ENCODE results near the gene POLR2F. TPM values are rescaled to one million over a fixed set of nuclear protein-coding genes. Genes with fewer than 3 reads are reported as not detected.

POLR2F gene
- total RNA-seq, 2 experiments from 2014 or later = 20.2 to 21.1 TPM

GRCh38 chr22:38009000-38009806 lies 55.7 kb downstream of the POLR2F start:
- H3K27ac ChIP-seq (ENCODE audit: low read depth in 1 of 2, low read length in 2 of 2) = no peak overlapping the region
- ATAC-seq (ENCODE audit: poor library complexity) = no peak
- H3K9me3 Mint-ChIP-seq = no peaks in the 10 kb centered on the region
- ChIA-PET POLR2A (no interaction called here), CTCF (no interaction called here)
- intact Hi-C loops (cut with DNase I, micrococcal nuclease) = no loop called here
- H3K9me3 ChIP-seq (ENCODE audit: control insufficient read depth in 1 of 2, insufficient read depth in 1 of 2, low read length in 2 of 2) = no peaks in the 10 kb centered on the region
- H3K27ac Mint-ChIP-seq = no peak overlapping the region
- no peaks in the 10 kb centered on the region for H3K27me3 ChIP-seq (ENCODE audit: control insufficient read depth in 1 of 2, insufficient read depth in 2 of 2, low read length in 2 of 2)
- H3K36me3 Mint-ChIP-seq (ENCODE audit: low read depth) = no peaks in the 10 kb centered on the region
- no peak overlapping the region for H3K4me3 ChIP-seq (ENCODE audit: low read length)
- no peak for TF ChIP-seq CTCF (IDR thresholded peaks at IDR 0.05)
- no peaks in the 10 kb centered on the region for H3K4me1 Mint-ChIP-seq (ENCODE audit: low read depth)
- no peak overlapping the region for H3K4me3 Mint-ChIP-seq
- peak in 1 of 14 experiments; percentile 31 for DNase-seq
- H3K27me3 Mint-ChIP-seq = no peaks in the 10 kb centered on the region
- H3K4me1 ChIP-seq (ENCODE audit: insufficient read depth, low read length) = no peaks in the 10 kb centered on the region
- no peaks in the 10 kb centered on the region for H3K36me3 ChIP-seq (ENCODE audit: insufficient read depth, low read length)

GRCh38 chr22:38012604-38013072 lies 59.1 kb downstream of the POLR2F start:
- DNase-seq (no peak), ATAC-seq (ENCODE audit: poor library complexity) (no peak)
- H3K4me3 Mint-ChIP-seq = no peak overlapping the region
- TF ChIP-seq CTCF (IDR thresholded peaks at IDR 0.05) = no peak
- Histone ChIP-seq H3K4me3 (ENCODE audit: low read length) (no peak overlapping the region), H3K9me3 (ENCODE audit: control insufficient read depth in 1 of 2, insufficient read depth in 1 of 2, low read length in 2 of 2) (no peaks in the 10 kb centered on the region), H3K36me3 (ENCODE audit: insufficient read depth, low read length) (no peaks in the 10 kb centered on the region), H3K27me3 (ENCODE audit: control insufficient read depth in 1 of 2, insufficient read depth in 2 of 2, low read length in 2 of 2) (no peaks in the 10 kb centered on the region), H3K4me1 (ENCODE audit: insufficient read depth, low read length) (no peaks in the 10 kb centered on the region), H3K27ac (ENCODE audit: low read depth in 1 of 2, low read length in 2 of 2) (no peak overlapping the region)
- H3K9me3 Mint-ChIP-seq = no peaks in the 10 kb centered on the region
- ChIA-PET CTCF (interaction anchor here (0.7 kb wide), 1 partner anchor 190 kb away, joined by 3 read pairs; no protein-coding TSS in a partner anchor), POLR2A (no interaction called here)
- no peaks in the 10 kb centered on the region for H3K4me1 Mint-ChIP-seq (ENCODE audit: low read depth)
- H3K36me3 Mint-ChIP-seq (ENCODE audit: low read depth) = no peaks in the 10 kb centered on the region
- no peaks in the 10 kb centered on the region for H3K27me3 Mint-ChIP-seq
- intact Hi-C loops (cut with DNase I, micrococcal nuclease) = no loop called here
- no peak overlapping the region for H3K27ac Mint-ChIP-seq

- Histone ChIP-seq H3K4me1 (ENCODE audit: insufficient read depth, low read length) (no peaks in the 10 kb centered on the region), H3K4me3 (ENCODE audit: low read length) (no peak overlapping the region), H3K27ac (ENCODE audit: low read depth in 1 of 2, low read length in 2 of 2) (no peak overlapping the region), H3K9me3 (ENCODE audit: control insufficient read depth in 1 of 2, insufficient read depth in 1 of 2, low read length in 2 of 2) (no peaks in the 10 kb centered on the region), H3K36me3 (ENCODE audit: insufficient read depth, low read length) (no peaks in the 10 kb centered on the region), H3K27me3 (ENCODE audit: control insufficient read depth in 1 of 2, insufficient read depth in 2 of 2, low read length in 2 of 2) (no peaks in the 10 kb centered on the region)
- intact Hi-C loops (cut with DNase I, micrococcal nuclease) = no loop called here
- CTCF ChIA-PET = no interaction called here
- Mint-ChIP-seq H3K4me3 (no peak overlapping the region), H3K27ac (no peak overlapping the region), H3K9me3 (no peaks in the 10 kb centered on the region), H3K27me3 (no peaks in the 10 kb centered on the region), H3K4me1 (ENCODE audit: low read depth) (no peaks in the 10 kb centered on the region), H3K36me3 (ENCODE audit: low read depth) (no peaks in the 10 kb centered on the region)
- POLR2A ChIA-PET = no interaction called here
- ATAC-seq (ENCODE audit: poor library complexity) (no peak), DNase-seq (no peak)
- TF ChIP-seq CTCF (IDR thresholded peaks at IDR 0.05) = no peak
Observed at GRCh38 chr22:38014083-38014482, 60.6 kb downstream of the POLR2F start.
